ENCODE measurements around the gene MYL5. TPM values are rescaled to one million over a fixed set of nuclear protein-coding genes. Genes with fewer than 3 reads are reported as not detected.

MYL5 gene
- polyA plus RNA-seq, 1 donor from 2014 or later = 15.1 TPM

GRCh38 chr4:626201-627091 is 47.9 kb upstream of the MYL5 start:
- no peak for TF ChIP-seq MXI1 (conservative IDR thresholded peaks at IDR 0.05; ENCODE audit: poor library complexity, severe bottlenecking)
- TF ChIP-seq EP300 (conservative IDR thresholded peaks at IDR 0.05; ENCODE audit: poor library complexity, severe bottlenecking) = no peak
- TF ChIP-seq EZH2 (IDR thresholded peaks at IDR 0.05; ENCODE audit: borderline replicate concordance, insufficient read depth, low read length, poor library complexity, severe bottlenecking) = no peak
- TF ChIP-seq POLR2AphosphoS5 (IDR thresholded peaks at IDR 0.05) = no peak
- TF ChIP-seq REST (IDR thresholded peaks at IDR 0.05; ENCODE audit: borderline replicate concordance) = no peak
- no peak for TF ChIP-seq CTCF (IDR thresholded peaks at IDR 0.05; ENCODE audit: poor library complexity, severe bottlenecking)
- no peak for TF ChIP-seq RAD21 (conservative IDR thresholded peaks at IDR 0.05)
- no peak for TF ChIP-seq SMC3 (conservative IDR thresholded peaks at IDR 0.05; ENCODE audit: poor library complexity)
- no peak for TF ChIP-seq TAF1 (IDR thresholded peaks at IDR 0.05; ENCODE audit: low read depth)
- Histone ChIP-seq H3K27me3 (ENCODE audit: insufficient read depth, low read depth, low read length) (no peaks in the 10 kb centered on the region), H3K9ac (ENCODE audit: low read length) (no peak overlapping the region), H4K20me1 (ENCODE audit: insufficient read depth) (no peaks in the 10 kb centered on the region), H2AFZ (ENCODE audit: low read depth, low read length) (no peak overlapping the region), H3F3A (ENCODE audit: insufficient read depth, low read length, poor library complexity, severe bottlenecking) (no peaks in the 10 kb centered on the region), H3K27ac (ENCODE audit: low read length) (no peak overlapping the region), H3K9me2 (ENCODE audit: insufficient read depth, low read length) (no peaks in the 10 kb centered on the region), H3K4me3 (ENCODE audit: low read length) (no peak overlapping the region), H3K79me2 (replicated peaks; ENCODE audit: insufficient read depth, low read length) (no peaks in the 10 kb centered on the region), H3K36me3 (ENCODE audit: insufficient read depth, low read length) (no peaks in the 10 kb centered on the region), H3K4me2 (ENCODE audit: low read length) (no peak overlapping the region), H3K9me3 (ENCODE audit: low read length) (no peaks in the 10 kb centered on the region)

- H3F3A ChIP-seq (ENCODE audit: insufficient read depth, low read length, poor library complexity, severe bottlenecking) = no peaks in the 10 kb centered on the region
- H2AFZ ChIP-seq (ENCODE audit: low read depth, low read length) = no peak overlapping the region
- H3K4me2 ChIP-seq (ENCODE audit: low read length) = no peak overlapping the region
- no peaks in the 10 kb centered on the region for H3K36me3 ChIP-seq (ENCODE audit: insufficient read depth, low read length)
- no peak overlapping the region for H3K4me3 ChIP-seq (ENCODE audit: low read length)
- no peaks in the 10 kb centered on the region for H3K79me2 ChIP-seq (replicated peaks; ENCODE audit: insufficient read depth, low read length)
- H3K27me3 ChIP-seq (ENCODE audit: insufficient read depth, low read depth, low read length) = no peaks in the 10 kb centered on the region
- no peaks in the 10 kb centered on the region for H3K9me3 ChIP-seq (ENCODE audit: low read length)
- H3K9ac ChIP-seq (ENCODE audit: low read length) = no peak overlapping the region
- no peaks in the 10 kb centered on the region for H3K9me2 ChIP-seq (ENCODE audit: insufficient read depth, low read length)
- H4K20me1 ChIP-seq (ENCODE audit: insufficient read depth) = no peaks in the 10 kb centered on the region
- H3K27ac ChIP-seq (ENCODE audit: low read length) = no peak overlapping the region
- no peak for TF ChIP-seq SMC3 (conservative IDR thresholded peaks at IDR 0.05; ENCODE audit: poor library complexity)
- TF ChIP-seq RAD21 (conservative IDR thresholded peaks at IDR 0.05) = no peak
- no peak for TF ChIP-seq EZH2 (IDR thresholded peaks at IDR 0.05; ENCODE audit: borderline replicate concordance, insufficient read depth, low read length, poor library complexity, severe bottlenecking)
- TF ChIP-seq TAF1 (IDR thresholded peaks at IDR 0.05; ENCODE audit: low read depth) = no peak
- no peak for TF ChIP-seq POLR2AphosphoS5 (IDR thresholded peaks at IDR 0.05)
- no peak for TF ChIP-seq REST (IDR thresholded peaks at IDR 0.05; ENCODE audit: borderline replicate concordance)
Observed at GRCh38 chr4:627347-628125, 46.8 kb upstream of the MYL5 start.

All from neural cell (in vitro differentiated cells).